Activated CD4-positive, alpha-beta T cell treated with anti-CD3 and anti-CD28 coated beads for 36 hours (primary cell): ENCODE data around the gene KCNN3. TPM values are rescaled to one million over a fixed set of nuclear protein-coding genes. Genes with fewer than 3 reads are reported as not detected.
A peak's percentile ranks its signal among the peaks of the same experiment; 100 is the strongest.

Experiments
- ATAC-seq: fragments of 200-7000 bp; cut with Tn5 transposase; one replicate; pipeline ENCODE4 v1.10.0; 2021; ENCODE audit warnings: mild to moderate bottlenecking, moderate library complexity
- CTCF ChIA-PET: fragments of 350-600 bp; sonication (Branson Sonifier 250); formaldehyde crosslinking; loops from one replicate; lab custom pipeline; 2021; ENCODE audit warnings: antibody characterized with exemption; lab: Charles Lee
- POLR2A ChIA-PET: fragments of 350-600 bp; sonication (Branson Sonifier 250); formaldehyde crosslinking; loops from one replicate; lab custom pipeline; 2021; ENCODE audit warnings: antibody characterized with exemption, inconsistent platforms; lab: Charles Lee
- DNase-seq: peaks from one replicate; pipeline ENCODE4 v3.0.0-alpha.2; 2020
- H3K27ac Mint-ChIP-seq: one replicate; pipeline ENCODE4 v1.8.0; 2021; ENCODE audit warnings: mixed read lengths
- H3K27me3 Mint-ChIP-seq: one replicate; pipeline ENCODE4 v1.8.0; 2021; ENCODE audit warnings: mixed read lengths
- H3K36me3 Mint-ChIP-seq: one replicate; pipeline ENCODE4 v1.8.0; 2021; ENCODE audit warnings: low read depth, mixed read lengths
- H3K4me1 Mint-ChIP-seq: one replicate; pipeline ENCODE4 v1.8.0; 2021; ENCODE audit warnings: mixed read lengths
- H3K4me3 Mint-ChIP-seq: one replicate; pipeline ENCODE4 v1.8.0; 2021; ENCODE audit warnings: mild to moderate bottlenecking, moderate library complexity, mixed read lengths
- H3K9me3 Mint-ChIP-seq: one replicate; pipeline ENCODE4 v1.8.0; 2021; ENCODE audit warnings: low read depth, mixed read lengths
- intact Hi-C, 2 experiments: fragments of 100-400 bp; cut with DNase I in 1 of 2; cut with micrococcal nuclease in 1 of 2; formaldehyde crosslinking; loops; one replicate each; pipeline versions ENCODE4 v1.14.2 to v1.15.1; 2022 to 2024; cut with DNase I, micrococcal nuclease
- total RNA-seq, 2 experiments: library from RNA; stranded (reverse); gene quantifications; one replicate each; pipeline ENCODE4 v1.2.3, GENCODE V29; 2021

The KCNN3 gene
- total RNA-seq, 2 experiments from 2014 or later = 0.18 to 0.25 TPM

DNA sequence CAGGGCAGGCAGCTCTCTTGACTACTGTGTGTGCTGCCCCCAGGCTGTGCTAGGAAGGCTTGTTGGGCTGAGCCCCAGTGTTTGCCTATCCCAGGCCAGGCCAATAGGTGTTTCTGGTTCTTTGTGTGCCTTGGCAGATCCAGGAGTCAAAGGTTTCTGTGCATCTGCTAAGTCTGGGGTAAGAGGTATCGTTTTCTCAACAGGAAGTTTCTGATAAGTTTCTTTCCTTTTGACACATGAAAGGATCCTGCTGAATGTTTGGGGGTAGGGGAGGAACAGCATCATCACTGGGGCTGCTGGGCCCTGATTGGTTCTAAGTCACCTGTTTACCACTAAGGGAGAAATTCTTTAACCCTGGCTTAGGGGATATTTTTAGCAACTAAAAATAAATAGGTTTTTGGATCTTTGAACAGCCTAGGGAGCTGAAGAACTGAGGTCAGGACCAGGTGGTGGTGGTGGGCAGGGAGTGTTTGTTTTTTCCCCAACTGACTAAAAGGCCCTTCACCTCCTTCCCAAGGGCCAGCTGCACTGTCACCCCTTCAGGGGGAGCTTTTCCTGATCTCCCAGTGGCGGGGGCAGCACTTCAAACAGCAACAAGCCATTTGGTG lies 85.1 kb downstream of the KCNN3 start:
- H3K4me1 Mint-ChIP-seq = peaks cover 37% of the 10 kb centered on the region
- peak; percentile 77 for DNase-seq
- intact Hi-C loops = loop anchor here in 1 of 2 experiments (1.0 kb wide), 4 partner anchors 26 to 226 kb away; no protein-coding TSS in a partner anchor
- peak overlapping the region; percentile 35 for H3K4me3 Mint-ChIP-seq
- CTCF ChIA-PET = interaction anchor here (1.0 to 2.1 kb wide), 3 partner anchors 17 to 159 kb away, joined by 4 to 6 read pairs (median 5); no protein-coding TSS in a partner anchor
- peak overlapping the region; percentile 95 for H3K27ac Mint-ChIP-seq
- peak; percentile 98 for ATAC-seq
- H3K9me3 Mint-ChIP-seq = no peaks in the 10 kb centered on the region
- H3K36me3 Mint-ChIP-seq = no peaks in the 10 kb centered on the region
- H3K27me3 Mint-ChIP-seq = no peaks in the 10 kb centered on the region
- POLR2A ChIA-PET = no interaction called here

DNA sequence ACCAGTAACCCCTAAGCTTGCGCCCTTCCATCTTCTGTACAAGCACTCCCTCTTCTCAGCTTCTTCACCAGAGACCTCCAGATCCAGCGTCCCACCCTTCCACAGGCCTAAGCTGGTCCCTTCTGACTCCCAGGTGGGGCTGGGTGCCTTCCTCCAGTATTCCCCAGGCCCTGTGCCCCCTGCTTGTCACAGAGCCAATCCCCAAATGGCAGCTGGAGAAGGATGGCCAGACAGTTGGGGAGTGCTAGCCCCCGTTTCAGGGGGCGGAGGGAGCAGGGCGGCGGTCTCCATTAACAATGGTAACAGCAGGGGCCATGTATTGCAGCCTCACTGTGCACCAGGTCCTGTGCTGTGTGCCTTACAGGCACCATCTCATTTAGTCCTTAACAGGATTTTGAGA lies 85.7 kb downstream of the KCNN3 start:
- no peak for DNase-seq
- H3K9me3 Mint-ChIP-seq = peaks cover under 1% of the 10 kb centered on the region
- CTCF ChIA-PET = interaction anchor here (1.1 to 2.1 kb wide), 4 partner anchors 17 to 24 kb away, joined by 3 to 6 read pairs (median 5); no protein-coding TSS in a partner anchor
- POLR2A ChIA-PET = no interaction called here
- H3K27me3 Mint-ChIP-seq = no peaks in the 10 kb centered on the region
- intact Hi-C loops = no loop called here
- no peaks in the 10 kb centered on the region for H3K36me3 Mint-ChIP-seq
- H3K27ac Mint-ChIP-seq = peak overlapping the region; percentile 95
- peaks cover 37% of the 10 kb centered on the region for H3K4me1 Mint-ChIP-seq
- peak; percentile 8 for ATAC-seq
- no peak overlapping the region for H3K4me3 Mint-ChIP-seq

DNA sequence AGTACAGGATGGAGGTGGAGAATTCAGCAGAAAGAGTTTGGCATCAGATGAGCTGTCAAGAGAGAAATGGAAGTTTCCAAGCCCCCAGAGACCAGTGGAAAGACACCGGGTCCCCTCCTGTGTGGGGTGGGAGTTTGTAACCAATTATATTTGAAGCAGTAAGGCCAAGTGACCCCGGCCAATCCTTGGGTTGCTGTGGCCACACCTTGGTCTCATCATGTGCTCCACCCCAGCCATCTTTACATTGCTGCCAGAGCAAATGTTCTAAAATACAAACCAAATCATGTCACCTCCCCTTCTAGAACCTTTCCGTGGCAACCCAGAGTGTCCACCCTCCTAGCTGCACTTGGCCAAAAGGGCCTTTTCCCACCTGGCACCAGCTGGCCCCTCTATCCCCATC lies 86.1 kb downstream of the KCNN3 start:
- no peaks in the 10 kb centered on the region for H3K36me3 Mint-ChIP-seq
- ATAC-seq = no peak
- intact Hi-C loops = no loop called here
- ChIA-PET POLR2A (interaction anchor here (0.6 kb wide), 1 partner anchor 15 kb away, joined by 4 read pairs; no protein-coding TSS in a partner anchor), CTCF (interaction anchor here (1.1 to 2.1 kb wide), 4 partner anchors 18 to 24 kb away, joined by 3 to 6 read pairs (median 5); no protein-coding TSS in a partner anchor)
- peak overlapping the region; percentile 95 for H3K27ac Mint-ChIP-seq
- peaks cover 3% of the 10 kb centered on the region for H3K9me3 Mint-ChIP-seq
- DNase-seq = no peak
- H3K27me3 Mint-ChIP-seq = no peaks in the 10 kb centered on the region
- H3K4me3 Mint-ChIP-seq = no peak overlapping the region
- H3K4me1 Mint-ChIP-seq = peaks cover 33% of the 10 kb centered on the region

DNA sequence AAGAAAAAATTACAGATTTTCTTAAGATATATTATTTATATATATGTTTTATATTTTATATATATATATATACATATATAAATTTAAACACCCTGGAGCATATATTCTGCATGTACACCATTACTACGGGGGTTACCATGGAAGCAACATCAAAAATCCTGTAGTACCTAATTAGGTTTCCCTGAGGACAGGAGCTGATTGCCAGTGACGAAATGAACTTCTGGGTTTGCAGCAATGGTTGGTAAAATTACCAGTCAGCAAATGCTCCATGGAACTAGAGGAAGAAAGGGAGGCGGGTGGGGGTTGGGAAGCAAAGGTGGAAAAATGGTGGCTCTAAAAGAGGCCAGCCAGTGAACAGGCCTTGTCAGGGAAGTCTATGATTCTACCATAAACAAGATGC lies 89.5 kb downstream of the KCNN3 start:
- no peak for ATAC-seq
- H3K36me3 Mint-ChIP-seq = no peaks in the 10 kb centered on the region
- H3K9me3 Mint-ChIP-seq = peaks cover 6% of the 10 kb centered on the region
- ChIA-PET POLR2A (no interaction called here), CTCF (interaction anchor here (1.3 kb wide), 1 partner anchor 11 kb away, joined by 3 read pairs; no protein-coding TSS in a partner anchor)
- H3K27me3 Mint-ChIP-seq = no peaks in the 10 kb centered on the region
- H3K4me3 Mint-ChIP-seq = no peak overlapping the region
- H3K4me1 Mint-ChIP-seq = peaks cover 26% of the 10 kb centered on the region
- DNase-seq = no peak
- H3K27ac Mint-ChIP-seq = no peak overlapping the region
- intact Hi-C loops = no loop called here

DNA sequence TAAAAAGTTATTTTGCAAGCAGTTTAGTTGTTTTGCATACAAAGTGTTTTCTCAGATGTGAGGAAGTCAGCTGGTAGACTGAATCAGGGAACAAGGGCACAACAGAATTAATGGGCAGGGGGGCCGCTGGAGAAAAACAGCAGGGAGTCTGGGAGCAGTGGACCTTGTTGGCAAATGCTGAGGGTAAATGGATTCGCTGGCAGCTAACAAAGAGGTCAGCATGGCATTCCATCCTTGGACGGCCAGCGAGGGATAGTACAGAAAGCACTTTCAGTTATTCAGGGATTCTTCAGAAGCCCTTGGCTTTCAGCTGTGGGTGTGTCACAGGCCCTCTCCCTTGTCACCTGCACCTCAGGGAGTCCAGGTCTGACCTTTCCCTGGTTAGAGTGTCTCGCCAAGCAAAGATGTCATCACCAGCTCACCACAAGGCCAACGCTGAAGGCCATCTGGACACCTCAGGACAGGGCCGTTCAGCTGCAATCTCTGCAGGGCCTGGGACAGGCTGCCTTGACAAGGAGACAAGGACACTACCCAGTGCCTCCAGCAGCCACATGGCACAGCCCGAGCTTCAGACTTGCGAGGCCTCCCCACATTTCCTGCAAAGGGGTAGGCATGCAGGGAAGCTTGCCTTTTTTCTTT lies 90.4 kb downstream of the KCNN3 start:
- Mint-ChIP-seq H3K4me1 (peaks cover 19% of the 10 kb centered on the region), H3K9me3 (peaks cover 6% of the 10 kb centered on the region), H3K27me3 (no peaks in the 10 kb centered on the region), H3K27ac (no peak overlapping the region), H3K4me3 (no peak overlapping the region), H3K36me3 (no peaks in the 10 kb centered on the region)
- ChIA-PET POLR2A (no interaction called here), CTCF (interaction anchor here (0.6 to 1.0 kb wide), 2 partner anchors 8 to 84 kb away, joined by 3 read pairs; no protein-coding TSS in a partner anchor)
- intact Hi-C loops = no loop called here
- ATAC-seq = no peak
- no peak for DNase-seq

DNA sequence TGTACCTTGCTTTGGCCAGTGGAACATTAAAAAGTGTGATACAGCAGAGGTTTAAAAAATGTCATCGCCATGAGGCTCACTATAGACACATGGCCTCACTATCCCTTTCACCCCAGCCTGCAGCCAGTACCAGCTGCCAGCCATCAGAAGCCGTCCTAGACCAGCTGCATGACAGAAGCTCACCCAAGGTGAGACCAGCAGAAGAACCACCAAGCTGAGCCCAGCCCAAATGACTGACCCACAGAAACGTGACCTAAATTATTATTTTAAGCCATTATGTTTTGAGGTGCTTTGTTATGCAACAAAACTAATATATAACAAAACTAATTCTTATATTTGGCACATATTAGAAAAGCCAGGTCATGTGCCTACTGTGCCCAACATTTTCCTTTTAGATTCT lies 91.1 kb downstream of the KCNN3 start:
- H3K27me3 Mint-ChIP-seq = no peaks in the 10 kb centered on the region
- ATAC-seq (no peak), DNase-seq (no peak)
- intact Hi-C loops = no loop called here
- no peak overlapping the region for H3K4me3 Mint-ChIP-seq
- CTCF ChIA-PET = interaction anchor here (0.8 kb wide), 1 partner anchor 11 kb away, joined by 3 read pairs; no protein-coding TSS in a partner anchor
- peaks cover 6% of the 10 kb centered on the region for H3K9me3 Mint-ChIP-seq
- H3K4me1 Mint-ChIP-seq = peaks cover 11% of the 10 kb centered on the region
- POLR2A ChIA-PET = no interaction called here
- no peak overlapping the region for H3K27ac Mint-ChIP-seq
- H3K36me3 Mint-ChIP-seq = no peaks in the 10 kb centered on the region

DNA sequence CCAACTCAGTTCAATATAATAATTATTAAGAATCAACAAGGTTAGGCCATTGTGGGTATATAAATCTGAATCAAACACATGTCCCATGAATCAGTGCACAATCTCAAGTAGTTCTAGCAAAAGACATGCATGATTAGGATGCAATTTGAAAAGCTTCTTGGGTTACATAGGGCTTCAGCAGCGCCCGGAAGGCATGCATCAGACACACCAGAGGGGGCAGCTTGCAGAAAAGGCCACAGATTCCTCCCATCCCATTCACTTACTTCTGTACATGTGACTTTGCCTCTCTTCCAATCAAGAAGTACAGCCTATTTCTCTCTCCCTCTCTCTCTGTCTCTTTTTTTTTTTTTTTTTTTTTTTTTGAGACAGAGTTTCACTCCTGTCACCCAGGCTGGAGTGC lies 91.8 kb downstream of the KCNN3 start:
- Mint-ChIP-seq H3K4me3 (no peak overlapping the region), H3K27ac (no peak overlapping the region), H3K9me3 (peaks cover 6% of the 10 kb centered on the region), H3K4me1 (peaks cover 5% of the 10 kb centered on the region), H3K36me3 (no peaks in the 10 kb centered on the region), H3K27me3 (no peaks in the 10 kb centered on the region)
- intact Hi-C loops = no loop called here
- POLR2A ChIA-PET = interaction anchor here (0.6 kb wide), 1 partner anchor 23 kb away, joined by 5 read pairs; no protein-coding TSS in a partner anchor
- DNase-seq = no peak
- ATAC-seq = no peak
- CTCF ChIA-PET = interaction anchor here (0.8 kb wide), 1 partner anchor 10 kb away, joined by 3 read pairs; no protein-coding TSS in a partner anchor

DNA sequence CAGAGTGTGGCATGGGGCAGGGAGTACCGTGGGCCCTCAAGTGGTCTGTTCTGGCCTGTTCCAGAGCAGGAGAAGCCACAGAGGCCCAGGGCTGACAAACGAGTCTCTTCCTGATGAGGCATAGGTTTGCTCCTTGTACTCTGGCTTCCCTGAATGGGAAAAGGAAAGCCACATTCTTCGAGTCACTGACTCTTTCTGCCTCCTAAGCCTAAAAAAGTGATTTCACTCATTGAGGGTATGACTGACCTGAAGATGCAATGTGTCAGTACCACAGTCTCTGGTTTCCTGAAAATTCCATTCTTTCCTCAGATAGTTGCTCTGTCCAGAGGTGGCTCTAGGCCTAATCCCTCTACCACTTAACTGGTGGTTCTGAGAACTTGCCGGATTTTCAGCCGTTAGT lies 92.3 kb downstream of the KCNN3 start:
- intact Hi-C loops = no loop called here
- no peak for DNase-seq
- H3K27ac Mint-ChIP-seq = no peak overlapping the region
- CTCF ChIA-PET = no interaction called here
- no peaks in the 10 kb centered on the region for H3K27me3 Mint-ChIP-seq
- H3K4me3 Mint-ChIP-seq = no peak overlapping the region
- POLR2A ChIA-PET = interaction anchor here (0.6 kb wide), 1 partner anchor 23 kb away, joined by 5 read pairs; no protein-coding TSS in a partner anchor
- peaks cover 6% of the 10 kb centered on the region for H3K9me3 Mint-ChIP-seq
- ATAC-seq = no peak
- H3K36me3 Mint-ChIP-seq = no peaks in the 10 kb centered on the region
- H3K4me1 Mint-ChIP-seq = peaks cover 5% of the 10 kb centered on the region

DNA sequence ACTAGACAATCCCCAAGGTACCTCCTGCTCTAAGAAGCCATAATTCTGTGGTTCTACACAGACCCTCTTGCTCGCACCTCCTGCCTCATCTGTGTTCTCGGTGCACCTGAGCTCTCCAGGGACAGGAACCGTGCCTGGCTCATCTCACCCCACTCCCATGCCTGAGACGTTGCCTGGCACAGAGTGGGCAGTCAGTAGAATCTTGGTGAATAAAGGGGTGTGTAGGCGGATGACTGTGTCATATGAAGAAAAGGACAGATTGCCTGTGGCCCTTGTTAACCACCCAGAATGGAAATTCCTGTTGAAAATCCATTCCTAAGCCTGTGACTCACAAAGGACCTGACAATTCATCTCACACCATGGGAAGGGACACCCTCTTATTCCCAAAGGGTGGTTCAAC lies 92.9 kb downstream of the KCNN3 start:
- peak; percentile 39 for ATAC-seq
- Mint-ChIP-seq H3K27me3 (no peaks in the 10 kb centered on the region), H3K4me1 (peaks cover 9% of the 10 kb centered on the region), H3K9me3 (peaks cover 6% of the 10 kb centered on the region), H3K27ac (no peak overlapping the region), H3K36me3 (no peaks in the 10 kb centered on the region), H3K4me3 (no peak overlapping the region)
- POLR2A ChIA-PET = no interaction called here
- DNase-seq = no peak
- intact Hi-C loops = no loop called here
- CTCF ChIA-PET = interaction anchor here (0.6 kb wide), 3 partner anchors 42 to 100 kb away, joined by 3 read pairs; no protein-coding TSS in a partner anchor

DNA sequence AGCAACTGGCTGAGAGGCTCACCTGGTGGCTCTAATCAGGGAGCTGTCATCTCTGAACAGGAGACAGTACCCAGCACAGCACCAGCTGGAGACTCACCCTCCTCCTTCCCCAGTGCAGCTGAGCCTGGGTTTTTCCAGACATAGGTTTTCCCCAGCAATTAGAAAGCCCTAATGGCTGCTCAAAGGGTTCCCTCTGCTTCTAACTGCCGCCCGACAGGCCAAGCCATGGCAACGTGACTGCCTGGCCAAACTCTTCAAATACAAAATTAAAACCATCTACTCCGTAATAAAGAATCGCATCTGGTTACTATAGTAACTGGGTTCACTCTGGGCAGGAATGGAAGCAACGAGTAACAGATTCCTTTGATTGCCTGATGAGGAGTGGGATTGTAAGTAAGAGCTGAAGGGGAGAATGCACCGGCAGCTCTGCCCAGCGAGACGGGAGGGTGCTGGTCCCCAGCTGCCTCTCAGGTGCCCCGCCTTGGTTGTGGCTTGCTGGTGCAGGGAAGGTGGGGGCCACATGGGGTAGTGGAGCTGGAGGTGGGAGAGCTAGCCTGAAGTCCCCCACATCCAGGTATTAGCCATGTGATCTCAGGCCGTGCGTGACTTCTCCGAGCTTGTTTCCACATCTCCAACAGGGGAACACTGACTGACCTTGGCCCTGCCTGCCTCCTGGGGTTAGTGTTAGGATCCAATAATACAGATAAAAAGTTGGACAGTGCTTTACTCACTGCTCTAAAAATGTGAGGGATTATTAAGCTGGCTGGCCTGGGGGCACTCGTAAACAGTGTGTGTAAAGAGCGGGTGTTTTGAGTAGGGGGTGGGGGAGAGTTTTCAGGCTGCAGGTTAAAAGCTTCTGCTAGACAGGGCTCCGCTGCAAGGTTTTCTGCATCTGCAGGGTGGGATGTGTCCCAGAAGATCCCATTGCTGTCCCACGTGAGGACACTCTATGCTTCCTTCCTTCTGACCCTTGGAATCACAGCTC lies 94.2 kb downstream of the KCNN3 start:
- H3K27ac Mint-ChIP-seq = no peak overlapping the region
- H3K27me3 Mint-ChIP-seq = no peaks in the 10 kb centered on the region
- H3K4me3 Mint-ChIP-seq = no peak overlapping the region
- ATAC-seq = no peak
- H3K4me1 Mint-ChIP-seq = peaks cover 13% of the 10 kb centered on the region
- POLR2A ChIA-PET = no interaction called here
- no peak for DNase-seq
- peaks cover 6% of the 10 kb centered on the region for H3K9me3 Mint-ChIP-seq
- H3K36me3 Mint-ChIP-seq = no peaks in the 10 kb centered on the region
- CTCF ChIA-PET = interaction anchor here (0.5 to 1.3 kb wide), 5 partner anchors 10 to 154 kb away, joined by 3 to 5 read pairs (median 3); no protein-coding TSS in a partner anchor
- intact Hi-C loops = no loop called here
